ENCODE results near the gene MTFP1.

Gene MTFP1, protein sequence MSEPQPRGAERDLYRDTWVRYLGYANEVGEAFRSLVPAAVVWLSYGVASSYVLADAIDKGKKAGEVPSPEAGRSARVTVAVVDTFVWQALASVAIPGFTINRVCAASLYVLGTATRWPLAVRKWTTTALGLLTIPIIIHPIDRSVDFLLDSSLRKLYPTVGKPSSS

DNA sequence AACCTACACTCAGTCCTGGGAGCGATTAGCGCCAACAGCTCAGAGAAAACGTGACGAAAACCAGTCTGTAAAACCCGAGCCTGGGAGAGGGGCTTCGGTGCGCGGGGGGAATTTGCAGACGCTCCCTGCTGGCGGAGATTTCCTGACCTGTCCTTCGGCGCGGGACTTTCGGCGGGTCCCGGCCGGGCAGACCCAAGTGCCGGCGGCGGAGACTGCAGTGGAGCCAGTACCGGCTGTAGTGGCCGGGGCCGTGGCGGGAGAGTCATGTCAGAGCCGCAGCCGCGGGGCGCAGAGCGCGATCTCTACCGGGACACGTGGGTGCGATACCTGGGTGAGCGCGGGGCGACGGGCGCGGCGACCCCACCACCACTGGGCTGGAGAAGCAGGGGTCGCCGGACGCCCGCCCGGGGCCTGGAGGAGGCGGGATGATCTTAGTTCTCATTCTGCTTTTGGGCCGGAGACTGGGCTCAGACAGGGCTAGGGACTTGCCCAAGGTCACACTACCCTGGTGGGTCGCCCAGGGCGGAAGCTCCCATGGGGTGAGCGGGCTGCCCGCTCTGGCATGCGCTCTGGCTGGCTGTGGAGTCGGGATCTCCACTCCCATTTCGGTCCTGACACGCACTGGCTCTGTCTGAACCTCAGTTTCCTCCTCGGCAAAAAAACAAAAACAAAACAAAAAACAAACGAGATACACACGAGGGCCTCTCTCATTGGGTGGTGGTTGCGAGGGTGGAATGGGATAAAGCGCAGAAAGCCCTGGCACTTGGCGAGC is at the start of gene MTFP1:
TSS of gene MTFP1 (plus strand) at position 153 of the 772 bp plus-strand sequence. CDS start at position 265, 112 bp downstream.
- Histone ChIP-seq H3K9me3 (ENCODE audit: control insufficient read depth, insufficient read depth, low read length) (no peaks in the 10 kb centered on the region), H3K36me3 (ENCODE audit: insufficient read depth, low read length) (no peaks in the 10 kb centered on the region), H3K9ac (ENCODE audit: low read depth, low read length) (peak within 1 kb of the TSS; percentile 57), H3K4me1 (ENCODE audit: insufficient read depth, low read length) (peaks cover 13% of the 10 kb centered on the region)

DNA sequence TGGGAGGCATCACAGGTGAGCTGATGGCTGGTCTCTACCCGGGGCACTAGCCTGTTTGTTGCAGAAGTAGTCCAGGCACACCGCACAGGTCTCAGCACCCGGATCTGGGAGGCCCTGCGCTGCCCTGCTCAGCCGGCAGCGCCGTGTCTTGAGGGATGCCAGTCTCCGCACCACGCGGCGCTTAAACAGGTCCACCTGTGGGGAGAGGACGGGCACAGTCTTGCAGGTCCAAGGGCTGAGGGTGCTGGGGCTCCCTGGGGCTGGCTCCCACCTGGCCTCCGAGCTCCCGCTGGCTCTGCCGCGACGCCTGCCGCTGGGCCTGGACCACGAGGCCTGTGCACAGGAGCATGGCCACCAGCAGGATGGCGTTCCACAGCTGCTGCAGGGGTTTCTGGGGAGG is 45.6 kb upstream of the MTFP1 start:
- H3K4me1 ChIP-seq (ENCODE audit: insufficient read depth, low read length) = no peaks in the 10 kb centered on the region
- no peaks in the 10 kb centered on the region for H3K36me3 ChIP-seq (ENCODE audit: insufficient read depth, low read length)
- no peak overlapping the region for H3K9ac ChIP-seq (ENCODE audit: low read depth, low read length)
- H3K9me3 ChIP-seq (ENCODE audit: control insufficient read depth, insufficient read depth, low read length) = no peaks in the 10 kb centered on the region

DNA sequence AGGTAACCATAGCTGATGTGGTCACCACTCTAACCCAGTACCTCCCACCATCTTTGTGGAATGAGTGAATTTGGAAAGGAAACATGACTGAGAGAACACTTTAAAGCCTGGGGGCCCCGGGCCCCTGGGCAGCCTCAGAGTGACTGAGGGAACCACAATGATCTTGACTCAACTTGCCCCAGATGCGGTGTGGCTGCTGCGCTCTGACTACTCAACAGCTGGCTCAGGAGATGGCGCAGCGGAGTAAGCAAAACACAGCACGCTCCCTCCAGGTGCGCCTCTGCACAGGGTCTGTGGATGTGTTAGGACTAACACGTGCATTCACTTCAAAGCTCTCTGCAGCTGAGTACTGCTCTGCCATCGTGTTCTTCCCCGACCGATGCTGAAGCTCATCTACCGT is 44.3 kb upstream of the MTFP1 start:
- no peaks in the 10 kb centered on the region for H3K4me1 ChIP-seq (ENCODE audit: insufficient read depth, low read length)
- no peak overlapping the region for H3K9ac ChIP-seq (ENCODE audit: low read depth, low read length)
- H3K36me3 ChIP-seq (ENCODE audit: insufficient read depth, low read length) = no peaks in the 10 kb centered on the region
- H3K9me3 ChIP-seq (ENCODE audit: control insufficient read depth, insufficient read depth, low read length) = no peaks in the 10 kb centered on the region

DNA sequence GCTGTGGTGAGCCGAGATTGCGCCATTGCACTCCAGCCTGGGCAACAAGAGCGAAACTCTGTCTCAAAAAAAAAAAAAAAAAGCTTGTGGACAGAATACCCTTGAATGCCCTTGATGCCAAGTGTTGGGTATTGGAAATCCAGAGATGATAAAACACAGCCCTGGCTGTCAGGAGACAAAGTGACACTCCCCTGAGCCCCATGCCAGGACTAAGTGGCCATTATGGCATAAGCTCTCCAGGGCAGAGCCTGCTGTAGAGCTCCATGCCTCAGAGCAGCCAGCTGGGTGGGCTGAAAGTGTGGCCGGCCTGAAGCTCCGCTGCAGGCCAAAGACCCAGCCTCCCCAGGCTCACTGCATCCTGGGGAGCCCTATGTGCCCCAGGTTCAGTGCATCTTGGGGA is 43.2 kb upstream of the MTFP1 start:
- H3K4me1 ChIP-seq (ENCODE audit: insufficient read depth, low read length) = no peaks in the 10 kb centered on the region
- no peak overlapping the region for H3K9ac ChIP-seq (ENCODE audit: low read depth, low read length)
- H3K36me3 ChIP-seq (ENCODE audit: insufficient read depth, low read length) = no peaks in the 10 kb centered on the region
- no peaks in the 10 kb centered on the region for H3K9me3 ChIP-seq (ENCODE audit: control insufficient read depth, insufficient read depth, low read length)

DNA sequence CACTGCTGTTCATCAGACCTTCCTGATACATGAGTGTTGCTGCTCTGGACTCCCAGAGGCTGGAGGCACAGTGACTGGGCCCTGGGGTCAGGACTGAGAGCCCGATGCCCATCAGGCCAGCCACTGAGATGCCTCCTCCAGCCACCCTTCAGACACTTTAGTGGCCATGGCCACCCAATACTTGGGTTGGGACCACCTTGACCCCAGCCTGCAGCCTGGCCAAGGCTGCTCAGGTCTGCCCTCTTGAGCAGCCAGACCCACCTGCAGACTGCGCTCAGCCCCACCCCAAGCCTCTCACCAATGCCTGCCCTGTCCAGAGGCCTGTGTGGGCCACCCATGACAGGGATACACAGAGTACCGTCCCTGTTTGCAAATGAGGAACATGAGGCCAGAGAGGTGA is 42.5 kb upstream of the MTFP1 start:
- no peaks in the 10 kb centered on the region for H3K36me3 ChIP-seq (ENCODE audit: insufficient read depth, low read length)
- H3K4me1 ChIP-seq (ENCODE audit: insufficient read depth, low read length) = no peaks in the 10 kb centered on the region
- H3K9me3 ChIP-seq (ENCODE audit: control insufficient read depth, insufficient read depth, low read length) = no peaks in the 10 kb centered on the region
- H3K9ac ChIP-seq (ENCODE audit: low read depth, low read length) = no peak overlapping the region

DNA sequence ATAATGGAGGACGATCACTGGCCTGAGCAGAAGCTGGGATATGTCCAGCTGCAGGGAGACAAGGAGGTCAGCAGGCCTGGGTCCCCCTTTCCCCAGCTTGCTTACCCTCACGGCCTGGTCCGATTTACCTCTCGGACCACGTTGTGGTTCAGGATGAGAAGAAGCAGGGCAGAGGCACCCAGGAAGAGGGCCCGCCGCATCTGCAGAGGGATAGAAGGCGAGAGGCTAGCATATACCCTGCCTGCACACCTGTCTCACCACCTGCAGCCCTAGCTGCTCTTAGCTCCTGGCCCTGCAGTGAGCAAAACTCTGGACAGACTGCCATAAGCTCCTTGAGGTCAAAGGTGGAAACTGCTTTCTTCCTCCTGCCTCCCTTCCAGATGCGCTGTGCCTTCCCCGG is 39.6 kb upstream of the MTFP1 start:
- no peaks in the 10 kb centered on the region for H3K4me1 ChIP-seq (ENCODE audit: insufficient read depth, low read length)
- H3K9me3 ChIP-seq (ENCODE audit: control insufficient read depth, insufficient read depth, low read length) = peaks cover 4% of the 10 kb centered on the region; the same call in 1 of the 2 replicates
- no peaks in the 10 kb centered on the region for H3K36me3 ChIP-seq (ENCODE audit: insufficient read depth, low read length)
- no peak overlapping the region for H3K9ac ChIP-seq (ENCODE audit: low read depth, low read length)

DNA sequence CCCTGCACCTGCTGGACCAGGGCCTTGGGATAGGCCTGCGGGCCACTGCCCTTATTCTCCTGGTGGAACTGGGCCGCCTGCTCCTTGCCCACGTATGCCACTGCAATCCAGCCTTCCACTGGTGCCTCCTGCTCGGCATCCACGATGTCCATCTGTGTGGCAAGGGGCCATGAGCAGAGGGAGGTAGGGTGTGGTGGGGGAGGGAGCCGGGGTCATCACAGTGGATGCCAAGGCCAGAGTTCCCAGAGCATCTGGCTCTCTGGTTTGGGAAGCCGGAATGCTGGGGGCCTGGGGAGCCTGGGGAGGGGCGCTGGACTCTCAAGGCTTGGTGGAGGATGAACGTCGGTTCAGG is 39.0 kb upstream of the MTFP1 start:
- H3K36me3 ChIP-seq (ENCODE audit: insufficient read depth, low read length) = no peaks in the 10 kb centered on the region
- H3K9me3 ChIP-seq (ENCODE audit: control insufficient read depth, insufficient read depth, low read length) = peaks cover 4% of the 10 kb centered on the region; the same call in 1 of the 2 replicates
- peak overlapping the region; percentile 57 for H3K9ac ChIP-seq (ENCODE audit: low read depth, low read length)
- peaks cover 2% of the 10 kb centered on the region; the same call in 1 of the 2 replicates for H3K4me1 ChIP-seq (ENCODE audit: insufficient read depth, low read length)

DNA sequence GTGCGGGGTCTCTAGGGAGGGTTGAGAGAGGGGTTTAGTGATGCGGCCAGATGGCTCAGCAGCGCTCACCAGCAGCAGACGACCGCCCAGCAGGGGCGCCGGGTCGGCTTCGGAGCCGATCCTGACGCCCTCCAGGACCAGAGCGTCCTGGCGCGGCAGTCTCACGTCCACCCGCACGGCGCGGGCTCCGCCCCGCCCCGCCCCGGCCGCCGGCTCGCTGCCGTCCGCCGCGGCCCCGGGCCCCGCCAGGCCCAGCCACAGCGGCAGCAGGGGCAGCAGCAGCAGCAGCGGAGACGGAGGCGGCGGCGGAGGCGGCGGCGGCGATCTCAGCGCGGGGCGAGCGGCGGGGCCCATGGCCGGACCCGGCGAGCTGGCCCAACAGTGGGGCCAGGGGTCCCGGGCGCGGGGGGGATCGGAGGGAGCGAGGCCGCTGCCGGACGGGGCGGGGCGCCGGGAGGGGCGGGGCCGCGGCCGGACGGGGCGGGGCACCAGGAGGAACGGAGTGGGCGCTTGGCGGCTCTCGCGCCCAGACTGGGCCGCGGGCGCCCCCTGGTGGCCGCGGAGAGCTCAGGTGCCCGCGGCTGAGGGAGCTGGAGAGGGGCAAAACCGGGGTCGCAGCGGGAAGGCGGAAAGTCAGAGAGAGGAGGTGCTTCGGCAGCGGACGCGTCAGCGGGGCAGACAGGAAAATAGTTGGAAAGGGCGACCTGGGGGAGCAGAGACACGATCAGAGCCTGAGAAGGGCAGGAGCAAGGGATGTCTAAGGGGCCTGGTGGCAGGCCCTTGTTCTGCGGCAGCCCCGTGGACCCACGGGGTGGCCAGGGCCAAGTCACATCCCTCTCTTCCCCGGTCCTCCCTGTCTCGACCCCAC is 38.4 kb upstream of the MTFP1 start, which contains the start of gene RNF215:
TSS of gene RNF215 (minus strand) at position 452 of the 868 bp plus-strand sequence. CDS start at position 354, 98 bp downstream.
- Histone ChIP-seq H3K36me3 (ENCODE audit: insufficient read depth, low read length) (no peaks in the 10 kb centered on the region), H3K9ac (ENCODE audit: low read depth, low read length) (peak within 1 kb of the TSS; percentile 57), H3K9me3 (ENCODE audit: control insufficient read depth, insufficient read depth, low read length) (peaks cover 4% of the 10 kb centered on the region; the same call in 1 of the 2 replicates), H3K4me1 (ENCODE audit: insufficient read depth, low read length) (peaks cover 3% of the 10 kb centered on the region; the same call in 1 of the 2 replicates)

DNA sequence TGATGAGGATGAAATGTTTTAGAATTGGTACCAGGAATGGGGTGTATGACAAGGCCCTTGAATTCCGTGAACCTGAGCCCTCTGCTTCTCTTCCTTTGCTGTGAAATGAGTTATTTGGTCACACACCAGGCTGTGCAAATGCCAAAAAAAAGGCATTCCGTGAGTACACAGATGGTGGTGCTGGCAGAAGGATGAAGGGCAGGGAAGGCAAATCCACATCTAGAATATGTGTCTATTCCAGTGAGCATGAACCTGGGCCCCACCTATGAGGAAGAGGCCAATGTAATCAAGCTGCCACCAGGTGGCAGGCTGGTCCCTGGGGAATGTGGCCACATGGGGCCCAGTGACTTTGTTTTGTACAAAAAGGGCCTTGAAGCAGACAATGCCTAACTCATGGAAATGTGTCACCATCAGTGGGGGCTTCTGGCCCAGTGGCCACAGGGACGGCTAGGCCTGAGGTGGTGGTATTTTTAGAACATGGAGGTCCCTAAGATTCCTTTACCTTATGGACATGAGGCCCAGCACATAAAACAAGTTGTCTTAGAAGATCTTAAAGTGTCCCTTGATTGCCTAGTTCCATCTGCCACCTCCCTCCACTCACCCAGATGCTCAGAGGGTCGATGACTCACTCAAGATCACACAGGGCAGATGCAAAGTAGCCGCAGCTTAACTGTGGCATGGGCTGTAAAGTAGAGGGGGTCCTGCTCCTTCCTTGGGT is 34.4 kb upstream of the MTFP1 start:
- peaks cover 4% of the 10 kb centered on the region; the same call in 1 of the 2 replicates for H3K9me3 ChIP-seq (ENCODE audit: control insufficient read depth, insufficient read depth, low read length)
- H3K36me3 ChIP-seq (ENCODE audit: insufficient read depth, low read length) = no peaks in the 10 kb centered on the region
- H3K9ac ChIP-seq (ENCODE audit: low read depth, low read length) = no peak overlapping the region
- H3K4me1 ChIP-seq (ENCODE audit: insufficient read depth, low read length) = peaks cover 12% of the 10 kb centered on the region; the same call in 1 of the 2 replicates

DNA sequence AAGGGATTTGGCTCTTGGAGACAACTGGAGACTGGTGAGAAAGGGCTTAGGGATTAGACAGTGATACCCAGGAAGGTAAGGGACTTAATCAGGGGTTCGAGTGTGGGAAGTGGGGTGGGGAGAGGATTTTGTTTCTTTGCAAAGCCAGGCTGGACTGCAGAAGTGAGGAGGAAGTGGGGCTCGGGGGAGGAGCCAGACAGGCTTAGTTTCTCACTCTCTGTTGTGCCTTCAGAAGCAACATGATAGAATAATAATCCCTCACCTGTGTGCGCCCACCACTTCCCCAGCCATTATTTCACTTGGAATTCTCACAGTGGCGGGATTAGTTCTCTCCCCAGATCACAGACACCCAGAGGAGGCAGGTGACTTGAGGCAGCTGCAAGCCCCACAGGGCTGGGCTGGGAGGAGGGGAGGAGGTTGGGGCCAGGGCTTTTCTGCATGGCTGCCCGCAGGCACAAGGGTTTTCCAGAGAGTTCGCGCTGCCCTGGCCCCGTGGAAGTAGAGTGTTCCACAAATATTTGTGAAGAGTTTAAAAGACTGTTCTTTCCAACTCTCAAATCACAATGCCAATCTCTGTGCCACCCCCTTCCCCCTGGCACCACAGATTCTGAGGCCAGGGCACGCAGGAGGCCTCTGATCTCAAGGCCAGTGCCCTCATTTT is 32.8 kb upstream of the MTFP1 start:
- peaks cover 16% of the 10 kb centered on the region; the same call in 1 of the 2 replicates for H3K4me1 ChIP-seq (ENCODE audit: insufficient read depth, low read length)
- peaks cover 4% of the 10 kb centered on the region; the same call in 1 of the 2 replicates for H3K9me3 ChIP-seq (ENCODE audit: control insufficient read depth, insufficient read depth, low read length)
- no peaks in the 10 kb centered on the region for H3K36me3 ChIP-seq (ENCODE audit: insufficient read depth, low read length)
- no peak overlapping the region for H3K9ac ChIP-seq (ENCODE audit: low read depth, low read length)

DNA sequence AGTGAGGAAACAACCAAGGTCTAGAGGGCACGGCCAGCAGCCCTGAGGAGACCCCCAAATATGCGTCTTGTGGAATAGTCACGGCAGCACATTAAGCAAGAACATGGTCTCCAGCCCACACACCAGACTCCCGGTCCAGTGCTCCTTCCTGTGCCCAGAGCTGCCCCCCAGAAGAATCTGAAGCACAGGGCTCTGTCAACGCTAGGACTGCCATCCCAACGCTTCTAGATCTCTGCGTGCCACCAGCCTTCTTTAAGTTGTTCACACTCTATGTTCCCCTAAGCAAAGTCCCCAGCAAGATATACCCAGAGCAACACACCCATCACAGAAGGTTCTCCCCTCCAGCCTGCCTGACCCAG is 32.3 kb upstream of the MTFP1 start:
- H3K9ac ChIP-seq (ENCODE audit: low read depth, low read length) = no peak overlapping the region
- peaks cover 4% of the 10 kb centered on the region; the same call in 1 of the 2 replicates for H3K9me3 ChIP-seq (ENCODE audit: control insufficient read depth, insufficient read depth, low read length)
- H3K36me3 ChIP-seq (ENCODE audit: insufficient read depth, low read length) = no peaks in the 10 kb centered on the region
- H3K4me1 ChIP-seq (ENCODE audit: insufficient read depth, low read length) = peaks cover 21% of the 10 kb centered on the region

DNA sequence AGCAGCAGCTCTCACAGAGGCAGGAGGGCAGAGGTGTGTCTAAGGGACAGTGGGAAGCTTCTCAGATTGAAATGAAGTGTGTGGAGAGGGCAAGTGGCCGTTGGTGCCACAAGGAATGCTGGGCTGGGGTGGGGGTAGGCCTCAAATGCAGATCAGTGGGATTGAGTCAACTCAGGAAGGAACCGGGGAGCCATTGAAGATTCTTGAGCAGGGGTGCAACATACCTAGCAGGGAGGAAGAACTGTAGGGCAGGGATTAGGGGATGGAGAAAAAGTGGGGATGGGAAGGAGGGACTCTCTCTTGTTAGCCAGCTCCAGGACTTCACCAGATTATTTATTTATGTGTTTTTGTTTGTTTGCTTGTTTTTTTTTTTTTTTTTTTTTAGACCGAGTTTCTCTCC is 31.7 kb upstream of the MTFP1 start:
- Histone ChIP-seq H3K4me1 (ENCODE audit: insufficient read depth, low read length) (peaks cover 22% of the 10 kb centered on the region), H3K9ac (ENCODE audit: low read depth, low read length) (no peak overlapping the region), H3K36me3 (ENCODE audit: insufficient read depth, low read length) (no peaks in the 10 kb centered on the region), H3K9me3 (ENCODE audit: control insufficient read depth, insufficient read depth, low read length) (peaks cover 4% of the 10 kb centered on the region; the same call in 1 of the 2 replicates)

DNA sequence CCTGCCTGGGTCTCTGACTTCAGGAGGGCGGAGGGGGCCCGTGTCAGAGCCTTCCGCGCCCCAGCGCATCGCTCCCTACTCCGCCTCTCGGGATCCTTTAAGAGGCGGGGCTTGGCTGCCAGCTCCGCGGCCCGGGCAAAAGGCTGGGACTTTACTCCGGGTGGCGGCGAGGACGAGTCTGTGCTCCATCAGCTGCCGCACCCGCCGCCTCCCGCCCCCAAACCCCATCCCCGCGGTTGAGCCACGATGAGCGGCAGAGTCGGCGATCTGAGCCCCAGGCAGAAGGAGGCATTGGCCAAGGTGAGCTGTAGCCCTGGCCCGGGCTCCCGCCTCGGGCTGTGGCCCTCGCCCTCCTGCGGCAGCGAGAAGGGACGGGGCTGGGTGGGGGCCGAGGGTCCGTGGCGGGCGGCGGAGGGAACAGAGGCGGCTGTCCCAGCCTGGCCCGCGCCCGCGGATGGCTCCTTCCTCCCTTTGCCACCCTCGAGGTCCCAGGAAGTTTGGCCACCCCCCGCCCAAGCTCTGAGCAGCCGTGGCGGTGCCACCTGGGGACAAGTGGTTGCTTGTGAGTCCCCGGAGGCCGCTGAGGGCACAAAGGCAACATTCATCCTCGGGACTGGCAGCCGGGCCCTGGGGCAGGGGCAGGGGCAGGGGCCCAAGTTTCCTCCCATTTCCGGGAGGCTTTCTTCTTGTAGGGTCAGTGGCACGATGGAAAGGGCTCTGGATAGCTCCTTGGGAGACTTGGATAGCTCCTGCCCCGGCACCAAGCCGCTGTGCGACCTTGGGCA is 28.5 kb upstream of the MTFP1 start, which contains the start of gene SEC14L2:
TSS of gene SEC14L2 (plus strand) at position 148 of the 785 bp plus-strand sequence. CDS start at position 247, 99 bp downstream.
- peak within 1 kb of the TSS; percentile 74 for H3K9ac ChIP-seq (ENCODE audit: low read depth, low read length)
- no peaks in the 10 kb centered on the region for H3K36me3 ChIP-seq (ENCODE audit: insufficient read depth, low read length)
- no peaks in the 10 kb centered on the region for H3K9me3 ChIP-seq (ENCODE audit: control insufficient read depth, insufficient read depth, low read length)
- peaks cover 23% of the 10 kb centered on the region for H3K4me1 ChIP-seq (ENCODE audit: insufficient read depth, low read length)
